Neural crest cell (in vitro differentiated cells): ENCODE results near the gene TMEM37. TPM values are rescaled to one million over a fixed set of nuclear protein-coding genes. Genes with fewer than 3 reads are reported as not detected.

Source experiments
- DNase-seq: peaks from one replicate; pipeline ENCODE4 v3.0.0; 2021; ENCODE audit warnings: low read depth, mixed read lengths, low spot score
- H3K27ac Mint-ChIP-seq: one replicate; pipeline ENCODE4 v1.8.0; 2021; ENCODE audit warnings: mild to moderate bottlenecking, mixed read lengths; ENCODE audit not compliant: unreplicated experiment
- H3K27me3 Mint-ChIP-seq: 2 replicates; pipeline ENCODE4 v1.8.0; 2021; ENCODE audit warnings: low read depth, mild to moderate bottlenecking, mixed read lengths
- H3K36me3 Mint-ChIP-seq: 2 replicates; pipeline ENCODE4 v1.8.0; 2021; ENCODE audit warnings: low read depth, mild to moderate bottlenecking, mixed read lengths
- H3K4me1 Mint-ChIP-seq: 2 replicates; pipeline ENCODE4 v1.8.0; 2021; ENCODE audit warnings: mixed read lengths
- H3K4me3 Mint-ChIP-seq: one replicate; pipeline ENCODE4 v1.8.0; 2021; ENCODE audit warnings: mild to moderate bottlenecking, mixed read lengths
- H3K9me3 Mint-ChIP-seq: 2 replicates; pipeline ENCODE4 v1.8.0; 2021; ENCODE audit warnings: mixed read lengths
- long read RNA-seq: library from polyadenylated mRNA; unstranded; transcript quantifications from one replicate; pipeline ENCODE4 v2.0.0, GENCODE V29; 2020
- total RNA-seq: library from RNA; stranded (reverse); gene quantifications from 2 replicates; pipeline ENCODE4 v1.2.1, GENCODE V29; 2021
- TF ChIP-seq, protein P1 (sequence below): fragments of 200-600 bp; sonication (generic); conservative IDR thresholded peaks from 2 replicates; pipeline ENCODE4 v1.5.0; 2021; ENCODE audit warnings: antibody characterized with exemption, mild to moderate bottlenecking

The TMEM37 gene, protein sequence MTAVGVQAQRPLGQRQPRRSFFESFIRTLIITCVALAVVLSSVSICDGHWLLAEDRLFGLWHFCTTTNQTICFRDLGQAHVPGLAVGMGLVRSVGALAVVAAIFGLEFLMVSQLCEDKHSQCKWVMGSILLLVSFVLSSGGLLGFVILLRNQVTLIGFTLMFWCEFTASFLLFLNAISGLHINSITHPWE
- 4.7 and 5.3 TPM in 2 replicates for total RNA-seq
- long read RNA-seq, partial matches to known transcripts = 0 of 4 reads
- long read RNA-seq, other reads (novel, unspliced or antisense) = 0 of 4 reads

DNA sequence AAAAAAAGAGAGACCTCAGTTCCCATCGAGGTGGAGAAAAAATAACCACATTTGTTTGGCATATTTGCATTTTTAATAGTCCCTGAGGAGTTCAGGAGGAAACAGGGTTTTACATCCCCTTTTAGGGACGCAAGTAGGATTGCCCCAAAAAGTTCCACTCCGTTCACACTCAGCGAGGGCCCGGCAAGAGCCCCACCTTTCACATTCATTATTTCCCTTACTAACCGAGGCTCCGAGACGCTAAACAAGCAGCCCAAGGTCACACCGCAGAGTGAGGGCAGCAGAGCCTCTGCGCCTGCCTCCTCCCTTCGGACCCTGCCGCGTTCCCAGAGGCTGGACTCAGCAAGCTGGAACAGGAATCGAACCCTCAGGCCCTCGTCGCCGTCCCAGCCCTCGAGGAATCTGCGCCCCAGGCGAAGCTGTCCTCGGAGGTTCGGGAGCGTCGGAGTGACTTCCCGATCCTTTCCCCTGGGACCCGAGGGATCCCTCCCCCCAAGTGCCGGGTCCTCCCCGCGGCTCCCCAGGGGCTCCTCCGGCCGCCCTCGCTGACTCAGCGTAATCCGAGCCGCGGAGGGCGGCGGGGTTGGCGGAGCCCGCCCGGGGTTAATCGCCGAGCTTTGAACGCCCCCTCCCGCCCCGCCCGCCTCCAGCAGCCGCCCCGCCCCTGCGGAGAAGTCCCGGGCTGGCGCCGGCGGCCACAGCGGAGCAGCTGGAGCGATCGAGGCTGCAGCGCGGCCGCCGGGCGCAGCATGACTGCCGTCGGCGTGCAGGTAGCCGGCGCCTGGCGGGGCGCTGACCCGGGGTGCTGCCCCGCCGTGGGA lies at the start of gene TMEM37:
TSS of gene TMEM37 (plus strand) at position 700 of the 821 bp plus-strand sequence. CDS start at position 750, 50 bp downstream.
- H3K4me3 Mint-ChIP-seq = peak within 1 kb of the TSS; percentile 86
- TF ChIP-seq, protein P1, sequence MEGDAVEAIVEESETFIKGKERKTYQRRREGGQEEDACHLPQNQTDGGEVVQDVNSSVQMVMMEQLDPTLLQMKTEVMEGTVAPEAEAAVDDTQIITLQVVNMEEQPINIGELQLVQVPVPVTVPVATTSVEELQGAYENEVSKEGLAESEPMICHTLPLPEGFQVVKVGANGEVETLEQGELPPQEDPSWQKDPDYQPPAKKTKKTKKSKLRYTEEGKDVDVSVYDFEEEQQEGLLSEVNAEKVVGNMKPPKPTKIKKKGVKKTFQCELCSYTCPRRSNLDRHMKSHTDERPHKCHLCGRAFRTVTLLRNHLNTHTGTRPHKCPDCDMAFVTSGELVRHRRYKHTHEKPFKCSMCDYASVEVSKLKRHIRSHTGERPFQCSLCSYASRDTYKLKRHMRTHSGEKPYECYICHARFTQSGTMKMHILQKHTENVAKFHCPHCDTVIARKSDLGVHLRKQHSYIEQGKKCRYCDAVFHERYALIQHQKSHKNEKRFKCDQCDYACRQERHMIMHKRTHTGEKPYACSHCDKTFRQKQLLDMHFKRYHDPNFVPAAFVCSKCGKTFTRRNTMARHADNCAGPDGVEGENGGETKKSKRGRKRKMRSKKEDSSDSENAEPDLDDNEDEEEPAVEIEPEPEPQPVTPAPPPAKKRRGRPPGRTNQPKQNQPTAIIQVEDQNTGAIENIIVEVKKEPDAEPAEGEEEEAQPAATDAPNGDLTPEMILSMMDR = no peak
- H3K4me1 Mint-ChIP-seq = peaks cover 61% of the 10 kb centered on the region
- no peaks in the 10 kb centered on the region for H3K9me3 Mint-ChIP-seq
- H3K27me3 Mint-ChIP-seq = peaks cover 36% of the 10 kb centered on the region
- peak; percentile 58 for DNase-seq
- no peaks in the 10 kb centered on the region for H3K36me3 Mint-ChIP-seq
- no peak within 1 kb of the TSS for H3K27ac Mint-ChIP-seq

DNA sequence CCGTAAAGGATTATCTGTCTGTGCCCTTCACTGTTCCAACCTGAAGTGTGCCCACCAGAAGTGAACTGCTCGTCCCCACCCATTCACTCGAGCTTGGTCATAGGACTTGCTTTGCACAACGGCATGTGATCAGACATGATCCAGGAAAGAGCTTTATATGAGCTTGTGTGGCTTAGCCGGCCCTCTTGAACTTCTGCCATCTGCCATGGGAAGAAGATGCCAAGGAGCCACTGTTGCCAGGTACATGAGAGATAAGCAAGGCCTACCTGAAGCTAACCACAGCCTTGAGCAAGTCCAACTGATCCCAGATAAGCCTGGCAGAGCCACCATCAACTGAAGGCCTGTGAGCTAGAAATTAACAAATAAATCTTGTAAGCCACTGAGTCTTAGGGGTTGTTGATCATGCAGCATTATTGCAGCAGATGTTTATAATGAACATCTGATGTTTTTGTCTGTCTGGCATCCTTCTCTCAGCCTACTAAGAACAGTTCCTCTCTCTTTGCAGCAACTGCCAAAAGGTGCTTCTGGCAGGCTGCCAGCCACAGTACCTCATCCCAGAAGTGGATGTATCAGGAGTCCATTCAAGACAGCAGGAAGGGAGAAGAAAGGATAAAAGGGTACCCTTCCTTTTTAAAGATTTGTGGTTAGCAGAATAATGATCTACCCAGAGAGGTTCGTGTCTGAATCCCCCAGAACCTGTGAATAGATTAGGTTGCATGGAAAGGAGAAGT lies 48.1 kb upstream of the TMEM37 start:
- Mint-ChIP-seq H3K27me3 (no peaks in the 10 kb centered on the region), H3K4me3 (no peak overlapping the region), H3K36me3 (no peaks in the 10 kb centered on the region), H3K4me1 (peaks cover 7% of the 10 kb centered on the region), H3K9me3 (no peaks in the 10 kb centered on the region), H3K27ac (peak overlapping the region; percentile 35)
- no peak for DNase-seq
- TF ChIP-seq, protein P1 = no peak

DNA sequence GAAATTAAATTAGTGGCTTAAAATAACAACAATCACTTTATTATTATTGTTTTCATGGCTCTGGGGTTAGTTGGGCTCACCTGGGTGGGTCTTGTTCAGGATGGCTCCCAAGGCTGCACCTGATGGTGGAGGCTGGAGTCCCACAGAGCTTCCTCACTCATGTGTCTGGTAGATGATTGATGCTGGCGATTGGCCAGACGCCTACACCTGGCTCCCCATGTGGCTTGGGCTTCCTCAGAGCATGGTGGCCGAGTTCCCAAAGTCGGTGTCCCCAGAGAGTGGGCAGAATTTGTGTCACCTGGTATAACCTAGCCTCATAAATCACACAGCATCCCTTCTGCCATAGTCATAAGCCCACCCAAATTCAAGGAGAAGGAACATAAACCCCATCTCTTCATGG lies 46.7 kb upstream of the TMEM37 start:
- TF ChIP-seq, protein P1 = no peak
- H3K4me3 Mint-ChIP-seq = no peak overlapping the region
- no peaks in the 10 kb centered on the region for H3K36me3 Mint-ChIP-seq
- no peaks in the 10 kb centered on the region for H3K27me3 Mint-ChIP-seq
- peaks cover 15% of the 10 kb centered on the region for H3K4me1 Mint-ChIP-seq
- no peak for DNase-seq
- H3K27ac Mint-ChIP-seq = no peak overlapping the region
- no peaks in the 10 kb centered on the region for H3K9me3 Mint-ChIP-seq

DNA sequence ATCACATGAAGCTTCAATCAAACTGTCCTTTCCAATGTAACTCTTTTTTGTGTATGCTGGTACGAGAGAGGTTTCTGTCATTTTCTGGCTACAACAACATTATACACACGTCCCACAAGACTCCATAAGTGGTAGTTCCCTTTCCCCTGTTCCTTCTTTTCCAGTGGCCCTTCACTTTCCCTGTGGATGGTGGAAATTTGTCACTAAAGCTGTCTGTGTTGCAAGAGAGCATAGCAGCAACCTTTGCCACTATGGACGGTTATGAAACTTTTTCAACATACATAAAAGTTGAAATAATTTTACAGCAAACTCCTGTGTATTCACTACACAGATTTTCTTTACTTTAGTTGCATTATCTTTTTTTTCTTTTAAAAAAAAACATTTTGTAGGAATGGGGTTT lies 46.2 kb upstream of the TMEM37 start:
- Mint-ChIP-seq H3K4me3 (no peak overlapping the region), H3K27ac (no peak overlapping the region), H3K27me3 (no peaks in the 10 kb centered on the region), H3K9me3 (no peaks in the 10 kb centered on the region), H3K4me1 (peaks cover 15% of the 10 kb centered on the region), H3K36me3 (no peaks in the 10 kb centered on the region)
- TF ChIP-seq, protein P1 = no peak
- DNase-seq = no peak

DNA sequence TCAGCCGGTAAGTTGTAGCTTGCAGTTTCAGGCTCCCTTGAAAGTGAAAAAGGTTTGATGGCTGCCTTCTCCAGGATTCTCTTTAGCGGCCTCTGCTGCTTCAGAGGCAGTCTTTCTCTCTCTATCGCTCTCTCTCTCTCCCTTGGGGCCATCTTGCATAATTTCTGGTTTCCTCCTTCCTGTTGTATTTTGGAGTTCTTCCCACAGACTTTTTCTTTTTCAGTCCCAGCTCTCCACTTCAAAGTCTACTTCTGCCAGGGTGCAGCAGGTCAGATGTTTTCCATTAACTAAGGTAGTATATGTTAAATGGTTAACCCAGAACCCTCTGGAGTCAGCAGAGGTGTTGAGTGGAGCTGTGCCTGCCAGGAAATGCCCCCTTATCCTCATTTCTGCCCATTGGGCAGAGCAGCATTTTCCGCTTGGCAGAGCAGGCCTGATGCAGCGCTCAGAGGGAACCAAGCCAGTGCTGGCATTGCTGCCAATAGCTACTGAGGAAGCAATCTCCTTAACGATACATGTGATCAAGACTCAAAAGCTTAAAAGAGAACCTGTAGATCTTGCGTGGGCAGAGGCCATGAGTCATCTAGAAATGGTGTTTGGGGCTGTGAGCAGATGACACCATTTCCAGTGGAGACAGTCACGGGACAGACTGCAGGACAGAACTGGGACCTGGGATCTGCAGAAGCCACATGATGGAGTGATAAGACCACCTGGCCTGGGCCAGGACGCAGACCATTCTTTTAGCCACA lies 44.1 kb upstream of the TMEM37 start:
- Mint-ChIP-seq H3K27me3 (no peaks in the 10 kb centered on the region), H3K4me3 (no peak overlapping the region), H3K27ac (no peak overlapping the region), H3K4me1 (peaks cover 15% of the 10 kb centered on the region), H3K9me3 (no peaks in the 10 kb centered on the region), H3K36me3 (no peaks in the 10 kb centered on the region)
- no peak for DNase-seq
- TF ChIP-seq, protein P1 = no peak
